Heart left ventricle (tissue), 16 donors: Measurements from ENCODE around the gene P4HB. TPM values are rescaled to one million over a fixed set of nuclear protein-coding genes. Genes with fewer than 3 reads are reported as not detected.

ENCODE experiments used
- ATAC-seq, 4 donors: fragments of 200-7000 bp; cut with Tn5 transposase; one replicate each; pipeline ENCODE4 v1.9.1; 2020 to 2022; ENCODE audit warnings: moderate library complexity in 4 of 4, mild to moderate bottlenecking in 3 of 4, moderate number of reproducible peaks in 1 of 4
- DNase-seq, 5 donors: peaks; one replicate each; pipeline ENCODE4 v3.0.0-alpha.2; 2020
- H3K27ac ChIP-seq, 12 donors: fragments of 200-600 bp; sonication (generic) in 4 of 12; one replicate each; pipeline versions ENCODE4 v1.5.0 to v1.8.0; 2016 to 2022; ENCODE audit warnings: mild to moderate bottlenecking in 2 of 12
- H3K27me3 ChIP-seq, 9 donors: fragments of 200-600 bp; sonication (generic) in 2 of 9; one replicate each; pipeline versions ENCODE4 v1.5.1 to v1.8.0; 2016 to 2022; ENCODE audit warnings: mild to moderate bottlenecking in 3 of 9
- H3K36me3 ChIP-seq, 9 donors: fragments of 200-600 bp; sonication (generic) in 2 of 9; one replicate each; pipeline versions ENCODE4 v1.5.0 to v1.8.0; 2018 to 2022; ENCODE audit warnings: mild to moderate bottlenecking in 2 of 9
- H3K4me1 ChIP-seq, 12 donors: fragments of 200-600 bp; sonication (generic) in 4 of 12; one replicate each; pipeline versions ENCODE4 v1.5.0 to v1.8.0; 2016 to 2022; ENCODE audit warnings: mild to moderate bottlenecking in 3 of 12
- H3K4me3 ChIP-seq, 12 donors: fragments of 200-600 bp; sonication (generic) in 4 of 12; one replicate each; pipeline versions ENCODE4 v1.5.0 to v1.8.0; 2017 to 2022; ENCODE audit warnings: mild to moderate bottlenecking in 9 of 12, moderate library complexity in 4 of 12
- H3K9me3 ChIP-seq, 12 donors: fragments of 200-600 bp; sonication (generic) in 4 of 12; one replicate each; pipeline versions ENCODE4 v1.5.0 to v1.8.0; 2016 to 2022; ENCODE audit warnings: mild to moderate bottlenecking in 1 of 12
- POLR2A ChIP-seq, 2 donors: fragments of 450-650 bp; IDR thresholded peaks; one replicate each; pipeline ENCODE4 v1.6.1; 2017; ENCODE audit warnings: antibody characterized with exemption in 2 of 2, mild to moderate bottlenecking in 2 of 2, moderate library complexity in 2 of 2
- WGBS, 4 donors: extraction: QIAGEN DNeasy Blood & Tissue Kit in 2 of 4; methylation state at CpG; one replicate each; pipeline versions ENCODE4 v1.1.5 to v1.1.7; 2013 to 2018; 5-methylcytosine and 5-hydroxymethylcytosine counted together
- intact Hi-C, 10 donors: fragments of 100-400 bp; cut with DNase I; formaldehyde crosslinking; loops; one replicate each; pipeline versions ENCODE4 v1.11.1 to v1.14.2; 2022
- polyA plus RNA-seq, 2 donors: library from polyadenylated mRNA; stranded (reverse); fragments of 200-250 nt; gene quantifications; one replicate each; pipeline ENCODE4 v1.2.3, GENCODE V29; 2013
- total RNA-seq, 9 donors: library from RNA; depleted of rRNA in 2 of 9; stranded (reverse); fragments of >200 nt in 2 of 9; fragmentation: NEBNext Ultra II Directional in 3 of 9; extraction: Animal tissue kit (Norgen Biotek cat#: 25700) in 3 of 9; gene quantifications; one replicate each; pipeline versions ENCODE4 v1.1.0 to v1.2.4, GENCODE V29; 2016 to 2023
- TF ChIP-seq, protein P1 (sequence below), 12 donors: fragments of 200-600 bp; sonication (generic) in 4 of 12; IDR thresholded peaks; one replicate each; pipeline versions ENCODE4 v1.5.0 to v1.8.0; 2018 to 2022; ENCODE audit warnings: antibody characterized with exemption in 12 of 12, mild to moderate bottlenecking in 5 of 12
- donor health status: ischemic (EF 13 %, LVEDD 7.1; RV severe dilation, severe dysfunction).
- donor health status: healthy with polysubstance abuse.
- donor health status: DM: no; HTN: yes; CAD: no.
- donor health status: DM: no; HTN: no; CAD: no.
- donor health status: ischemic (EF 25% LVEDD 6.9; RV normal size, moderate dysfunction).
- donor health status: ischemic (EF 25% LVEDD 5.7; RV mildly dilated, moderate dysfunction).
- donor health status: healthy.
- donor health status: DM: yes; HTN: yes; CAD: no.
- donor health status: ischemic (EF 35%, LVEDD 5.7; RV mildly dilated, moderate dysfunction).
- donor health status: nonischemic (EF 11% LVEDD 7.7; RV severe dilation, severe dysfunction).
- donor health status: DM: yes; HTN: yes; CAD: no.
- donor health status: PGD.
- donor health status: ischemic (EF 29% LVEDD 5.4; RV normal size, mild dysfunction).
- donor health status: nonischemic (EF 23%, LVEDD 6.1; RV moderate dilation, normal function).

The P4HB gene
- total and polyA plus RNA-seq, 11 donors, result 246 to 763 (median 374) TPM

DNA sequence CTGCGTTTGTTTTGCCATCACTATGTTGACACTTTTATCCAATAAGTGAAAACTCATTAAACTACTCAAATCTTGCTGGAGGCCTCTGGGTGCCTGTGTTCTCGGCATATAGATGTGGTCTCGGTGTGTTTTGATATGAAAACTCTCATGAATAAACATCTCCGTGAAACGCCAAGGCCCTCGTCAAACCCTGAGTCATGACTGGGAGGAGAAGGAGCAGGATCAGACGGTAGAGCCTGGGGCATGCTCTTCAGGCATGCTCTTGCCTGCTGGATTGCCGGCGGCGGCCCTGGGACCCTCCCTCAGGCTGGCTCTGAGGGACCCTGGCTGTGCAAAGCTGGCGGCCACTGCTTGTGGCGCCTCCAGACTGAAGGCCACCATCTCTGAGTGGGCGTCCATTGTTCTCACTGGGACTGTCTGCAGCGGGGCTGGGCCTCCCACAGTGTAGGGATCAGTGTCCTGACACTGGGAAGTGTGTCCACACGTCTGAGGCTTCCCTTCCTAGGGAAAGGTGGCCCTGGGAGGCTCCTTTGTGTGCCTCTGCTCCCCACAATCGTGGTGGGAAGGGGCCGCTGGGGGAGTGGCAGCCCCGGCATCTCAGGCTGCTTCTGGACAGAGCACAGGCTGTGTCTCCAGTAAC is 40.0 kb upstream of the P4HB start:
- Histone ChIP-seq H3K4me1 (peaks cover 0 to 15% (median 7%) of the 10 kb centered on the region in 12 donors), H3K36me3 (peaks cover 0 to 65% (median 52%) of the 10 kb centered on the region in 9 donors), H3K9me3 (no peaks in the 10 kb centered on the region), H3K27ac (no peak overlapping the region), H3K27me3 (peaks cover 0 to 19% (median 0%) of the 10 kb centered on the region in 9 donors), H3K4me3 (no peak overlapping the region)
- DNase-seq (peak in 1 of 5 donors; percentile 53), ATAC-seq (no peak)
- WGBS, 4 donors, result 86 to 89% (median 87%) methylated on average over 14 to 18 of the region's 18 CpGs
- TF ChIP-seq POLR2A (IDR thresholded peaks at IDR 0.05), result no peak
- TF ChIP-seq, protein P1, sequence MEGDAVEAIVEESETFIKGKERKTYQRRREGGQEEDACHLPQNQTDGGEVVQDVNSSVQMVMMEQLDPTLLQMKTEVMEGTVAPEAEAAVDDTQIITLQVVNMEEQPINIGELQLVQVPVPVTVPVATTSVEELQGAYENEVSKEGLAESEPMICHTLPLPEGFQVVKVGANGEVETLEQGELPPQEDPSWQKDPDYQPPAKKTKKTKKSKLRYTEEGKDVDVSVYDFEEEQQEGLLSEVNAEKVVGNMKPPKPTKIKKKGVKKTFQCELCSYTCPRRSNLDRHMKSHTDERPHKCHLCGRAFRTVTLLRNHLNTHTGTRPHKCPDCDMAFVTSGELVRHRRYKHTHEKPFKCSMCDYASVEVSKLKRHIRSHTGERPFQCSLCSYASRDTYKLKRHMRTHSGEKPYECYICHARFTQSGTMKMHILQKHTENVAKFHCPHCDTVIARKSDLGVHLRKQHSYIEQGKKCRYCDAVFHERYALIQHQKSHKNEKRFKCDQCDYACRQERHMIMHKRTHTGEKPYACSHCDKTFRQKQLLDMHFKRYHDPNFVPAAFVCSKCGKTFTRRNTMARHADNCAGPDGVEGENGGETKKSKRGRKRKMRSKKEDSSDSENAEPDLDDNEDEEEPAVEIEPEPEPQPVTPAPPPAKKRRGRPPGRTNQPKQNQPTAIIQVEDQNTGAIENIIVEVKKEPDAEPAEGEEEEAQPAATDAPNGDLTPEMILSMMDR (IDR thresholded peaks at IDR 0.05), result no peak
- intact Hi-C loops, result no loop called here

DNA sequence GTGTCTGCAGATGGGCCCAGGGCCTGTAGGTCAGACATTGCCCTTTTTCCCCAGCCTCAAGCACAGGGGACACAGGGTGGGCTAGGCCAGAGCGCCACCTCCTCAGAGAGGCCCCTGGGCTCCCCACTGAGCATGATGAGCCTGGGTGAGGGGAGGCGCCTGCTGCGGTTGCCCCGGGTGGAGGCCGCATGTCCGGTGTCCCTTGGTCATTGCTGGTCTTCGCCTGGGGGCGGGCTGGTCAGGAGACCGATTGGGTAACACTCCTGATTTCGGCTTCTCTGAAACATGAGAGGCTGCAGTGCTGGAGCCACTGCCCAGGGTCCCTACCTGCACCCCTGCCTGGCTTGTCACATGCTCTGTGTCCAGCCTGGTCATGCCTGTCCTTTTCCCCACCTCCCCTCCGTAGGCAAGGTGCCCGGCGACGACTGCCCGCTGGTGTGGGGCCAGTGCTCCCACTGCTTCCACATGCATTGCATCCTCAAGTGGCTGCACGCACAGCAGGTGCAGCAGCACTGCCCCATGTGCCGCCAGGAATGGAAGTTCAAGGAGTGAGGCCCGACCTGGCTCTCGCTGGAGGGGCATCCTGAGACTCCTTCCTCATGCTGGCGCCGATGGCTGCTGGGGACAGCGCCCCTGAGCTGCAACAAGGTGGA is 39.3 kb upstream of the P4HB start:
- TF ChIP-seq, protein P1 (IDR thresholded peaks at IDR 0.05), result no peak
- no peak for TF ChIP-seq POLR2A (IDR thresholded peaks at IDR 0.05)
- 91 to 94% (median 93%) methylated on average over 14 to 22 of the region's 22 CpGs for WGBS, 4 donors
- ATAC-seq, result no peak
- Histone ChIP-seq H3K36me3 (peaks cover 0 to 69% (median 58%) of the 10 kb centered on the region in 9 donors), H3K9me3 (no peaks in the 10 kb centered on the region), H3K4me3 (no peak overlapping the region), H3K4me1 (peaks cover 0 to 15% (median 7%) of the 10 kb centered on the region in 12 donors), H3K27me3 (peaks cover 0 to 19% (median 0%) of the 10 kb centered on the region in 9 donors), H3K27ac (no peak overlapping the region)
- DNase-seq, result peak in 1 of 5 donors; percentile 44
- intact Hi-C loops, result loop anchor here in 1 of 10 donors (5.0 kb wide), 1 partner anchor 52 kb away; no protein-coding TSS in a partner anchor

DNA sequence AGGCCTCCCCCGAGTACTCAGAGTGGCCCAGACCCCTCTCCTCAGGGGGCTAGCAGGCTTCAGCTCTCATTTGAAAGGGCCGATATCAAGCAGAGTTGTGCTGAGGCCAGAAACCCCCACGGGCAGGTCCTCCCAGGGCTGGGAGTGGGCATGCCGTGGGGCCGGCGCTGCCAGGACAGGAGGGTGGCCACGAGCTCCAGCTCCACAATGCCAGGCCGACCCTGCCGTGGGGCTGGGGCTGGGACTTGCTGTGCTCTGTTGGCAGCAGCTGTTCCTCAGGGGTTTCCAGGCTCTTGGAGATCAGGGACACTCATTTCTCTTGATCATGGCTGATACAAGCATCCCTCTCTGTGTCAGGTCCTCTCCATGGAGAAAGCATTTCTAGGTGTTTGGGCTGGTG is 38.5 kb upstream of the P4HB start:
- DNase-seq, result peak in 1 of 5 donors; percentile 40
- ATAC-seq, result no peak
- WGBS, 4 donors, result 89 to 92% (median 91%) methylated on average over 9 of the region's 9 CpGs
- no peak overlapping the region for H3K27ac ChIP-seq
- H3K4me1 ChIP-seq, result peaks cover 0 to 15% (median 7%) of the 10 kb centered on the region in 12 donors
- peaks cover 0 to 69% (median 64%) of the 10 kb centered on the region in 9 donors for H3K36me3 ChIP-seq
- H3K9me3 ChIP-seq, result no peaks in the 10 kb centered on the region
- peaks cover 0 to 19% (median 0%) of the 10 kb centered on the region in 9 donors for H3K27me3 ChIP-seq
- no peak overlapping the region for H3K4me3 ChIP-seq
- intact Hi-C loops, result loop anchor here in 1 of 10 donors (5.0 kb wide), 1 partner anchor 52 kb away; no protein-coding TSS in a partner anchor
- TF ChIP-seq, protein P1 (IDR thresholded peaks at IDR 0.05), result no peak
- no peak for TF ChIP-seq POLR2A (IDR thresholded peaks at IDR 0.05)
